Caco-2 (cell line): ENCODE measurements around the gene ACSL5. TPM values are rescaled to one million over a fixed set of nuclear protein-coding genes. Genes with fewer than 3 reads are reported as not detected.

Source experiments
- BruUV-seq: library from RNA; stranded (reverse); fragments of 400-500 nt; replicated peaks from 2 replicates; lab custom pipeline; 2021; lab: Mats Ljungman, UMichigan
- CTCF ChIA-PET: fragments of 300-600 bp; sonication (Branson Sonifier 250); formaldehyde crosslinking; loops from one replicate; lab custom pipeline; 2022; ENCODE audit warnings: antibody characterized with exemption; lab: Charles Lee
- POLR2A ChIA-PET: fragments of 300-600 bp; sonication (Branson Sonifier 250); formaldehyde crosslinking; loops from one replicate; lab custom pipeline; 2022; ENCODE audit warnings: antibody characterized with exemption; lab: Charles Lee
- DNase-seq, 2 experiments: peaks; one replicate each; pipeline versions ENCODE4 v3.0.0 to v3.0.0-alpha.2; 2020 to 2022
- H3K27me3 ChIP-seq: replicated peaks from 2 replicates; pipeline ENCODE4 v1.6.0; 2011; ENCODE audit warnings: low read length; ENCODE audit not compliant: control insufficient read depth, insufficient read depth
- H3K36me3 ChIP-seq: 2 replicates; pipeline ENCODE4 v1.5.1; 2011; ENCODE audit warnings: low read length; ENCODE audit not compliant: control insufficient read depth, insufficient read depth
- H3K4me1 ChIP-seq: fragments of 250-450 bp; sonication (Bioruptor Pico); 2 replicates; pipeline ENCODE4 v1.5.1; 2020; ENCODE audit warnings: mild to moderate bottlenecking
- H3K4me3 ChIP-seq: 2 replicates; pipeline ENCODE4 v1.5.1; 2011; ENCODE audit warnings: low read depth, mild to moderate bottlenecking, control low read depth, low read length
- H3K9me3 ChIP-seq: fragments of 250-450 bp; sonication (Bioruptor Pico); 2 replicates; pipeline ENCODE4 v1.5.1; 2020; ENCODE audit warnings: mild to moderate bottlenecking, moderate library complexity
- H3K27ac Mint-ChIP-seq: one replicate; pipeline ENCODE4 v1.8.0; 2022; ENCODE audit warnings: mixed read lengths; ENCODE audit not compliant: unreplicated experiment
- H3K27me3 Mint-ChIP-seq: one replicate; pipeline ENCODE4 v1.8.0; 2022; ENCODE audit warnings: mixed read lengths; ENCODE audit not compliant: insufficient read depth, unreplicated experiment
- H3K36me3 Mint-ChIP-seq: one replicate; pipeline ENCODE4 v1.8.0; 2022; ENCODE audit warnings: mild to moderate bottlenecking, mixed read lengths; ENCODE audit not compliant: insufficient read depth, unreplicated experiment
- H3K4me1 Mint-ChIP-seq: one replicate; pipeline ENCODE4 v1.8.0; 2022; ENCODE audit warnings: low read depth, mixed read lengths; ENCODE audit not compliant: unreplicated experiment
- H3K4me3 Mint-ChIP-seq: one replicate; pipeline ENCODE4 v1.8.0; 2022; ENCODE audit warnings: mild to moderate bottlenecking, moderate library complexity, mixed read lengths; ENCODE audit not compliant: unreplicated experiment
- H3K9me3 Mint-ChIP-seq: one replicate; pipeline ENCODE4 v1.8.0; 2022; ENCODE audit warnings: mixed read lengths; ENCODE audit not compliant: unreplicated experiment
- CTCF ChIP-seq, 2 experiments: fragments of 200-600 bp in 1 of 2; IDR thresholded peaks; 1 replicate in 1 of 2; 2 replicates in 1 of 2; pipeline versions ENCODE4 v1.5.1 to v1.8.0; 2011 to 2022; ENCODE audit warnings: antibody characterized with exemption in 1 of 2, control low read depth in 1 of 2, inconsistent platforms in 1 of 2, low read depth in 1 of 2, low read length in 1 of 2, mild to moderate bottlenecking in 1 of 2, moderate library complexity in 1 of 2; ENCODE audit not compliant: insufficient read depth in 1 of 2, severe bottlenecking in 1 of 2, unreplicated experiment in 1 of 2
- intact Hi-C: fragments of 100-400 bp; cut with micrococcal nuclease; formaldehyde crosslinking; loops from one replicate; pipeline ENCODE4 v1.10.0; 2022; ENCODE audit not compliant: unreplicated experiment
- total RNA-seq: library from RNA; stranded (reverse); gene quantifications from 2 replicates; pipeline ENCODE4 v1.2.3, GENCODE V29; 2022

ACSL5 gene
- total RNA-seq, 1 experiment from 2014 or later, result 46.6 TPM

GRCh38 chr10:112356686-112357085 is 17.2 kb upstream of the ACSL5 start:
- no peaks in the 10 kb centered on the region for H3K36me3 ChIP-seq
- no peak for TF ChIP-seq CTCF (IDR thresholded peaks at IDR 0.05; ENCODE audit: insufficient read depth in 1 of 2, low read depth in 1 of 2, low read length in 1 of 2, severe bottlenecking in 1 of 2, unreplicated experiment in 1 of 2)

DNA sequence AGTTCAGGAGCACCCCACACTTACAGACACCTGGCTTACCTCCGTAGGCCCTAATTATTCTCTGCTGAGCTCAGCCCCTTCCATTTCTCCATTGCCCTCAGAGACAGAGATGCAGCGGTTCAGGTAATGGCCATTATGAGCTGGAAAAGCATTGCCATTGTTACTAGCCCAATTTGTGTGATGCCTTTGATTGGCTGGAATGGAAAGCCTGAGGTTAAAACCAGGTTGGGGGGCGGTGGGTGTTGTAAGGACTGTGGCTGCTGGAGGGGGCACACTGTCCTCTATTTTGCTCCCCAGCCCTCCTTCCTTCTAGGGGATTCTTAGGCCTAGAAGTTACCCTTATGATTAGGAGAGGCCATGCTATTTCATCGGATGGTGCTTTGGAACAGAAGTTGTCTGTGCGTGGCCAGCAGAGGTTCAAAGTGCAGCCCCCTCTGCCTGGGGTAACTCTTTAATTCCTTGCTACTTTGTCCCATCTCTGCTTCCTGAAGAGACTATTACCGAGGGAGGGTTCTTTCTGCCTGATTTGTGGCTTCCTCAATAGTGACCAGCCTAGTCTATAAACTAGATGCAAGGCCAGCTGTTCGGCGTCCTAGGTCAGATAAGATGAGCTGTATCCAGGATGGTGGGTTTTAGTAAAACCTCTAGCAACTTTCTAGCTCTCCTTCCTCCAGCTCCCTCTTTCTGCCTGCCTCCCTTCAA is 14.2 kb upstream of the ACSL5 start:
- intact Hi-C loops, result loop anchor here (5.0 kb wide), 1 partner anchor 38 kb away; no protein-coding TSS in a partner anchor
- no peak overlapping the region for H3K4me3 Mint-ChIP-seq
- TF ChIP-seq CTCF (IDR thresholded peaks at IDR 0.05; ENCODE audit: insufficient read depth in 1 of 2, low read depth in 1 of 2, low read length in 1 of 2, severe bottlenecking in 1 of 2, unreplicated experiment in 1 of 2), result no peak
- no peaks in the 10 kb centered on the region for H3K27me3 Mint-ChIP-seq
- no peaks in the 10 kb centered on the region for H3K9me3 Mint-ChIP-seq
- Histone ChIP-seq H3K27me3 (no peaks in the 10 kb centered on the region), H3K36me3 (no peaks in the 10 kb centered on the region), H3K9me3 (no peaks in the 10 kb centered on the region), H3K4me3 (no peak overlapping the region), H3K4me1 (peaks cover 49% of the 10 kb centered on the region)
- no peaks in the 10 kb centered on the region for H3K36me3 Mint-ChIP-seq
- ChIA-PET POLR2A (interaction anchor here (0.6 kb wide), 1 partner anchor 24 kb away, joined by 3 read pairs; no protein-coding TSS in a partner anchor), CTCF (interaction anchor here (1.2 kb wide), 1 partner anchor 75 kb away, joined by 4 read pairs; no protein-coding TSS in a partner anchor)
- H3K27ac Mint-ChIP-seq, result no peak overlapping the region
- BruUV-seq, result no TSS peak
- peaks cover 19% of the 10 kb centered on the region for H3K4me1 Mint-ChIP-seq
- peak in 1 of 2 experiments; percentile 7 for DNase-seq

More at GRCh38 chr10:112356686-112357085, 17.2 kb upstream of the ACSL5 start:
- no peaks in the 10 kb centered on the region for H3K27me3 Mint-ChIP-seq
- H3K4me3 Mint-ChIP-seq, result no peak overlapping the region
- H3K9me3 Mint-ChIP-seq, result no peaks in the 10 kb centered on the region
- DNase-seq, result no peak
- BruUV-seq, result no TSS peak
- Histone ChIP-seq H3K9me3 (no peaks in the 10 kb centered on the region), H3K4me3 (no peak overlapping the region), H3K4me1 (peaks cover 20% of the 10 kb centered on the region), H3K27me3 (no peaks in the 10 kb centered on the region)
- no peaks in the 10 kb centered on the region for H3K36me3 Mint-ChIP-seq
- no peak overlapping the region for H3K27ac Mint-ChIP-seq
- intact Hi-C loops, result no loop called here
- ChIA-PET CTCF (no interaction called here), POLR2A (no interaction called here)
- peaks cover 11% of the 10 kb centered on the region for H3K4me1 Mint-ChIP-seq

GRCh38 chr10:112360308-112361270 is 13.3 kb upstream of the ACSL5 start:
- Mint-ChIP-seq H3K4me3 (no peak overlapping the region), H3K27me3 (no peaks in the 10 kb centered on the region), H3K27ac (no peak overlapping the region), H3K9me3 (no peaks in the 10 kb centered on the region), H3K36me3 (no peaks in the 10 kb centered on the region), H3K4me1 (peaks cover 27% of the 10 kb centered on the region)
- ChIA-PET POLR2A (no interaction called here), CTCF (interaction anchor here (1.2 kb wide), 1 partner anchor 74 kb away, joined by 4 read pairs; no protein-coding TSS in a partner anchor)
- peaks cover 57% of the 10 kb centered on the region for H3K4me1 ChIP-seq
- no peaks in the 10 kb centered on the region for H3K36me3 ChIP-seq
- no peaks in the 10 kb centered on the region for H3K9me3 ChIP-seq
- intact Hi-C loops, result loop anchor here (5.0 kb wide), 1 partner anchor 37 kb away; no protein-coding TSS in a partner anchor
- BruUV-seq, result no TSS peak
- DNase-seq, result peak in 1 of 2 experiments; percentile 29
- no peak for TF ChIP-seq CTCF (IDR thresholded peaks at IDR 0.05; ENCODE audit: insufficient read depth in 1 of 2, low read depth in 1 of 2, low read length in 1 of 2, severe bottlenecking in 1 of 2, unreplicated experiment in 1 of 2)
- no peaks in the 10 kb centered on the region for H3K27me3 ChIP-seq
- H3K4me3 ChIP-seq, result no peak overlapping the region
